AG09309 (cell line): Measurements from ENCODE around the gene KRTAP2-4.
"Not testable (repeated sequence)": the region's sequence is repeated elsewhere in the genome, so short reads cannot be mapped to it uniquely, and the experiment has no call there.

Experiments
- DNase-seq: peaks from one replicate; pipeline ENCODE4 v3.0.0-alpha.2; 2010; ENCODE audit warnings: low read depth
- H3K4me3 ChIP-seq: 2 replicates; pipeline ENCODE4 v1.5.1; 2011; ENCODE audit warnings: mild to moderate bottlenecking, low read depth, low read length, moderate library complexity; ENCODE audit not compliant: control insufficient read depth
- TF ChIP-seq, protein P1 (sequence below): IDR thresholded peaks from 2 replicates; pipeline ENCODE4 v1.5.1; 2011; ENCODE audit warnings: mild to moderate bottlenecking, low read depth, low read length, inconsistent platforms; ENCODE audit not compliant: insufficient read depth, control insufficient read depth; ENCODE audit errors: missing control alignments

Gene KRTAP2-4

DNA sequence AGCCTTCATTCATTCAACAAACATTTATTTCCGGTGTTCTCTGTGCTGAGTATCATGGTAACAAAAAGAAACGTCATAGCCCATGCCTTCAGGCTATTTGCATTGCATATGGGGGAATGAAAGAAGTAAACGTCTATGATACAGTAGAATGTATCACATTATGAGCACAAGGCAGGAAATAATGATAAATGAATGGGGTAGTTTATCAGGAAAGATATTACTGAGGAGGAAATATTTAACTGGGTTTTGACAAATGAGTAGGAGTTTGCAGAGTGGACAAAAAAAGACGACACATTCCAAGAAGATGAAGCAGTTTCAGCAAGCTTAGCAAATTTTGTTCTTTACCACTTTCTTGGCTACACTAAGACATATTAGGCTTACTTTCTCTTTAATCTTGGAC lies 16.9 kb upstream of the KRTAP2-4 start:
- no peak for DNase-seq
- no peak overlapping the region for H3K4me3 ChIP-seq
- TF ChIP-seq, protein P1, sequence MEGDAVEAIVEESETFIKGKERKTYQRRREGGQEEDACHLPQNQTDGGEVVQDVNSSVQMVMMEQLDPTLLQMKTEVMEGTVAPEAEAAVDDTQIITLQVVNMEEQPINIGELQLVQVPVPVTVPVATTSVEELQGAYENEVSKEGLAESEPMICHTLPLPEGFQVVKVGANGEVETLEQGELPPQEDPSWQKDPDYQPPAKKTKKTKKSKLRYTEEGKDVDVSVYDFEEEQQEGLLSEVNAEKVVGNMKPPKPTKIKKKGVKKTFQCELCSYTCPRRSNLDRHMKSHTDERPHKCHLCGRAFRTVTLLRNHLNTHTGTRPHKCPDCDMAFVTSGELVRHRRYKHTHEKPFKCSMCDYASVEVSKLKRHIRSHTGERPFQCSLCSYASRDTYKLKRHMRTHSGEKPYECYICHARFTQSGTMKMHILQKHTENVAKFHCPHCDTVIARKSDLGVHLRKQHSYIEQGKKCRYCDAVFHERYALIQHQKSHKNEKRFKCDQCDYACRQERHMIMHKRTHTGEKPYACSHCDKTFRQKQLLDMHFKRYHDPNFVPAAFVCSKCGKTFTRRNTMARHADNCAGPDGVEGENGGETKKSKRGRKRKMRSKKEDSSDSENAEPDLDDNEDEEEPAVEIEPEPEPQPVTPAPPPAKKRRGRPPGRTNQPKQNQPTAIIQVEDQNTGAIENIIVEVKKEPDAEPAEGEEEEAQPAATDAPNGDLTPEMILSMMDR, result no peak

DNA sequence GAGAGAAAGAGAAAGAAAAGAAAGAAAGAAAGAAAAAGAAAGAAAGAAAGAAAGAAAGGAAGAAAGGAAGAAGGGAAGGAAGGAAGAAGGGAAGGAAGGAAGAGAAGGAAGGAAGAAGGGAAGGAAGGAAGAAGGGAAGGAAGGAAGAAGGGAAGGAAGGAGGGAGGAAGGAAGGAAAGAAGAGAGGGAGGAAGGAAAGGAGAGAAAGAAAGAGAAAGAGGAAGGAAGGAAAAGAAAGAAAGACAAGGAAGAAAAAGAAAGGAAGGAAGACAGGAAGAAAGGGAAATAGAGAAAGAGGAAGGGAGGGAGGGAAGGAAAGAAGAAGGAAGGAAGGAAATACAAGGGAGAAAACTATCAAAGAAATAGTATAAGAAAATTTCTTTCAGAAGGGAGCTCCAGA lies 11.1 kb upstream of the KRTAP2-4 start:
- DNase-seq, result no peak
- no peak overlapping the region for H3K4me3 ChIP-seq
- TF ChIP-seq, protein P1, result no peak

DNA sequence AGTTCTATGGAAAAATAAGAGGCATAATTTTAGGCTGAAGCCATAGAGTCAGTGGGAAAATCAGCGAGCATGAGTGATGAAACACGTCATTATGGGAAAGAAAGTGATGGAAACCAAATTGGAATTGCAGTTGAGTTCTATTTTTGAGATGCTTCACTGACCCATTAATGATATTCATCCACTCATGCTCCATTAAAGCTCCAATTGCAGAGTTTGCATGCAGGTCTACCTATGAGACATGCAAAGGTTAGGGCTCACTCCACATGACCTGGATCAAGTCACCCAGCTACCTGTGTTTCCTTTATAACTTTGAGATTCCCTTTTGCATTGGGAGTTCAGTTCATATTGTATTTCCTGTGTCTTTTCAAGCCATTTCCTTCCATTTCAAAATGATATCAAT lies 8.0 kb upstream of the KRTAP2-4 start:
- H3K4me3 ChIP-seq, result no peak overlapping the region
- TF ChIP-seq, protein P1, result no peak
- no peak for DNase-seq

DNA sequence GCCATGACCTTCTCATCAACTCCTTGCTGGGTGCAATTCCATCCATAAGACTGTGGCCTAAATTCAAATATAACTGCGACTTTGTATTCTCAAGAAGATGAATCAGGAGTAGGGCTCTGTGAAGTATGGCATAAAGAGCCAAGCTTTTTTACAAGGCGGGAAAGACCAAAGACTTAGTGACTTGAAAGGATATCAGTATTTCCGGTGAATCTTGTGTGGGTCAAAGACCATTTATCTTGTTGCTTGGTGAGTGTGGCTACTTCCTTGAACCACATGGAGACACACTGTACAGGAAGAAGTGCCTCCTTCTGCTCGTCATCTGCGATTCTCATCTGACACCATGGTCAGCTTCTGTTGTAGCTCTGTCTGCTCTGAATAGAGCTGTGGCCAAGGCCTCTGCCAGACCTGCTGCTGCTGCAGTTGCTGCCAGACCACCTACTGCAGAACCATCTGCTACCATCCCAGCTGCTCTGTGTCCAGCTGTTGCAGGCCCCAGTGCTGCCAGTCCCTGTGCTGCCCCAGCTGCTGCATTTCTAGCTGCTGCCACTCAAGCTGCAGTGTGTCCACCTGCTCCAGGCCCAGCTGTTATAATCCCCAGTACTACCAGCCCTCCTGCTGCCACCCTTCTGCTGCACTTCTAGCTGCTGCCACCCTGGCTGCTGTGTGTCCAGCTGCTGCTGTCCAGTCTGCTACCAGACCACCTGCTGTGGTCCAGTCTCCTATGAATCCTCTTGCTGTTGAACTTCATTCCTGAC lies 6.1 kb upstream of the KRTAP2-4 start:
- no peak overlapping the region for H3K4me3 ChIP-seq
- DNase-seq, result no peak
- TF ChIP-seq, protein P1, result no peak

DNA sequence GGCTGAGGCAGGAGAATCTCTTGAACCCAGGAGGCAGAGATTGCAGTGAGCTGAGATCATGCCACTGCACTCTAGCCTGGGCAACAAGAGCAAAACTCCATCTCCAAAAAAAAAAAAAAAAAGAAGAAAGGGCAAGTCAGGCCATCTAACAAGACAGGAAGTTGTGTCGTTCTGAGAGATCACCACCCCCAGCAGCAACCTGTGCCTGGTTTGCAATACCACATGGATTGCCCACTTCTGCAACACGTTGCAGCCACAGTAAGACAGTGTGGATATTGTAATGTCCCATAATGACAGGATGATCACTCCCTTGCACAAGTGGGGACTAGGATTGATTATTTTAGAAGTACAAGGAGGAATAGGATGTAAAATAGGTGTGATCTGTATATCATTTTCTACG lies 3.4 kb upstream of the KRTAP2-4 start:
- TF ChIP-seq, protein P1, result no peak
- no peak for DNase-seq
- no peak overlapping the region for H3K4me3 ChIP-seq

DNA sequence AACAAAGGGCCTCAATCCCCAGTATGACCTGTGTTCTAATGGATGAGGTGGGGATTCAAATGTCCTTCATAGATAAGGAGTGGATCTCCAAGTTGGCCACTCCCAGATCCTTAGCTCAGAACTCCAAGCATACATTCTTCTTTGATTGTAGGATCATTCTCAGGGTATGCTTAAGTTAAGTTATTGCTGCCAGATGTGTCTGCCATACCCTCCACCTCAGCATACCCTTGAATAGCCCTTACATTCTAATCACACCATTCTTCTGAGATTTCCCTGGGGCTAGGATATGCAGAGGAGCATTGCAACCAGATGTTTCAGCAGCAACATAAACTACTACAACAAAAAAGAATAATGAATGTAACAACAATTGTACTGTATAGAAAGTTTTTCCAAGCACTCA lies 1.6 kb upstream of the KRTAP2-4 start:
- no peak overlapping the region for H3K4me3 ChIP-seq
- peak; percentile 61 for DNase-seq
- TF ChIP-seq, protein P1, result no peak

DNA sequence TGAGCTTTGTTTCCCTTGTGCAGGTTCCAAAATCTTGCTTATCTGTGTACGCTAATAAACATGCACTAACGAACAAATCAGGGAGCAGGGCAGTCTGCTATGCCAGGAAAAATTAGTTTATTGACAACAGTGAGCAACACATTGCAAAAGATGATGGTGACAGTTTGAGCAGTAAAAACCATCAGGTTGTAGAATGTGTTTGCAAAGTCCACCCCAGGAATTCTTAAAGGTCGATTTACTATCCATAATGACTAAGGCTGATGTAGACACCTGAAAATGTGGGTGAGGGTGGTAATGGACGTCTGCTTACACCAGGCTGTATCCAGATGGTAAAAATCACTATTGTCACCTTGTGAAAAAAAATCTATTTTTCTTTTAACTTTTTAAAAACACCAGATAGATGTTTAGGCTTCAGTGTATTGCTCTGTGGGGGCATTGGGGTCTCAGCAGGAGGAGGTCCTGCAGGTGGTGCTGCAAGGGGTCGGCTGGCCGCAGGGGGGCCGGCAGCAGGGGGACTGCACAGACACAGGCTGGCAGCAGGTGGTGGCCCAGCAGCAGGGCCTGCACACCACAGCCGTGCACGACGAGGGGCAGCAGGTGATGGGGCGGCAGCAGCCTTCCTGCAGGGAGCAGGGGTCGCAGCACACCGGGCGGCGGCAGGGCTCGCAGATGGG lies 526 bp downstream of the KRTAP2-4 start:
- not testable (repeated sequence) for H3K4me3 ChIP-seq, DNase-seq
